Panc1 (cell line): ENCODE measurements around the gene POLR2M.

Experiments used
- CTCF ChIP-seq: fragments of 450-650 bp; IDR thresholded peaks from 2 replicates; pipeline ENCODE4 v1.5.1; 2017; ENCODE audit warnings: mild to moderate bottlenecking
- POLR2AphosphoS5 ChIP-seq: IDR thresholded peaks from 2 replicates; pipeline ENCODE4 v1.6.1; 2012; ENCODE audit warnings: mild to moderate bottlenecking, low read depth, low read length, moderate library complexity
- TCF7L2 ChIP-seq: IDR thresholded peaks from 2 replicates; pipeline ENCODE4 v1.6.1; 2011; ENCODE audit warnings: mild to moderate bottlenecking, low read depth, low read length, inconsistent platforms

GRCh38 chr15:57704441-57704840 is 2.1 kb upstream of the POLR2M start:
- TF ChIP-seq CTCF (no peak), TCF7L2 (no peak), POLR2AphosphoS5 (no peak)
